Measurements from ENCODE around the gene ADH4.
"Not testable (repeated sequence)": the region's sequence is repeated elsewhere in the genome, so short reads cannot be mapped to it uniquely, and the experiment has no call there.

ADH4 gene

GRCh38 chr4:99144070-99144469 lies at the start of gene ADH4:
Gene ADH4, minus strand, starts transcription at chr4:99144297. Its CDS starts 75 bp downstream, at chr4:99144222.
- DNase-seq = no peak

- DNase-seq = no peak
Observed at GRCh38 chr4:99190336-99190735, 46.2 kb upstream of the ADH4 start.

- not testable (repeated sequence) for DNase-seq
Observed at GRCh38 chr4:99189900-99190299, 45.8 kb upstream of the ADH4 start.

- no peak for DNase-seq
Observed at GRCh38 chr4:99186029-99186428, 41.9 kb upstream of the ADH4 start.

- no peak for DNase-seq
Observed at GRCh38 chr4:99185581-99185980, 41.5 kb upstream of the ADH4 start.

- DNase-seq = no peak
Observed at GRCh38 chr4:99180382-99181070, 36.4 kb upstream of the ADH4 start.

GRCh38 chr4:99179626-99180025 lies 35.5 kb upstream of the ADH4 start:
- DNase-seq = no peak

GRCh38 chr4:99179178-99179577 lies 35.1 kb upstream of the ADH4 start:
- DNase-seq = no peak

GRCh38 chr4:99166544-99166943 lies 22.4 kb upstream of the ADH4 start:
- DNase-seq = no peak

- DNase-seq = no peak
Observed at GRCh38 chr4:99165978-99166377, 21.9 kb upstream of the ADH4 start.

GRCh38 chr4:99161373-99162099 lies 17.4 kb upstream of the ADH4 start:
- DNase-seq = no peak

- no peak for DNase-seq
Observed at GRCh38 chr4:99159699-99160098, 15.6 kb upstream of the ADH4 start.

GRCh38 chr4:99157478-99157935 lies 13.4 kb upstream of the ADH4 start:
- DNase-seq = no peak

- DNase-seq = no peak
Observed at GRCh38 chr4:99156992-99157391, 12.9 kb upstream of the ADH4 start.

GRCh38 chr4:99154658-99155342 lies 10.7 kb upstream of the ADH4 start:
- DNase-seq = no peak

- DNase-seq = no peak
Observed at GRCh38 chr4:99151995-99152394, 7.9 kb upstream of the ADH4 start.

GRCh38 chr4:99151452-99151851 lies 7.4 kb upstream of the ADH4 start:
- no peak for DNase-seq

GRCh38 chr4:99149426-99150019 lies 5.4 kb upstream of the ADH4 start:
- no peak for DNase-seq

GRCh38 chr4:99148550-99148949 lies 4.5 kb upstream of the ADH4 start:
- DNase-seq = no peak

GRCh38 chr4:99144587-99144986 lies 490 bp upstream of the ADH4 start:
- DNase-seq = no peak

- DNase-seq = no peak
Observed at GRCh38 chr4:99136329-99136728, 7.8 kb downstream of the ADH4 start.

GRCh38 chr4:99135541-99136162 lies 8.4 kb downstream of the ADH4 start:
- DNase-seq = no peak

GRCh38 chr4:99134586-99134985 lies 9.5 kb downstream of the ADH4 start:
- DNase-seq = no peak
